Spleen (tissue), 7 donors: ENCODE results near the gene TMCC3.

Experiments
- CTCF ChIP-seq, 11 experiments: fragments of 200-600 bp in 7 of 11; fragments of 450-650 bp in 4 of 11; sonication (generic) in 4 of 11; IDR thresholded peaks in 8 of 11; conservative IDR thresholded peaks in 3 of 11; 1 replicate in 7 of 11; 2 replicates in 4 of 11; pipeline versions ENCODE4 v1.4.0 to v1.8.0; 2016 to 2021; ENCODE audit warnings: antibody characterized with exemption in 11 of 11, inconsistent platforms in 4 of 11, mild to moderate bottlenecking in 1 of 11
- POLR2A ChIP-seq, 3 donors: fragments of 450-650 bp; IDR thresholded peaks; one replicate each; pipeline ENCODE4 v1.5.1; 2017; ENCODE audit warnings: antibody characterized with exemption in 3 of 3, mild to moderate bottlenecking in 1 of 3
- POLR2AphosphoS5 ChIP-seq, 3 donors: sonication (generic); formaldehyde crosslinking; IDR thresholded peaks; one replicate each; pipeline ENCODE4 v1.5.1; 2017; ENCODE audit warnings: antibody characterized with exemption in 3 of 3
- donor health status: DM: no; HTN: no; CAD: no; lungs with moderate emphysema.
- donor health status: DM: no; HTN: no; CAD: no.
- donor health status: DM: no; HTN: no; CAD: no.

DNA sequence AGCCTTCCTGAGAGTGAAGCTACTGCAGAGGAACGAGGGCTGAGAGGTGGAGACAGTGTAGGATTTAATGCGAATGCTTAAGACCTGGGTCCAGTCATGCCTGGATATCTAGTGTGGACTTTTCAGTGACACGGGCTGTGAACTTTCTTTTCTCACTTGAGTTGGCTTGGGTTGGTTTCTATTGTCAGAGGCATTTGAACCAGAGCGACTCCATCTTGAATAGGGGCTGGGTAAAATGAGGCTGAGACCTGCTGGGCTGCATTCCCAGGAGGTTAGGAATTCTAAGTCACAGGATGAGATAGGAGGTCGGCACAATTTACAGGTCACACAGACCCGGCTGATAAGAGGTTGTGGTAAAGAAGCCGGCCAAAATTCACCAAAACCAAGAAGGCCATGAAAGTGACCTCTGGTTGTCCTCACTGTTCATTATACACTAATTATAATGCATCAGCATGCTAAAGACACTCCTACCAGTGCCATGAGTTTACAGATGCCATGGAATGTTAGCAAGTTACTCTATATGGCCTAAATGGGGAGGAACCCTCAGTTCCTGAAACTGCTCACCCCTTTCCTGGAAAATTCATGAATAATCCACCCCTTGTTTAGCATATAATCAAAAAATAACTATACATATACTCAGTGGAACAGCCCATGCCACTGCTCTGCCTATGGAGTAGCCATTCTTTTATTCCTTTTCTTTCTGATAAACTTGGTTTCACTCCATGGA is 34.2 kb upstream of the TMCC3 start:
- TF ChIP-seq CTCF (IDR thresholded peaks at IDR 0.05 in 8 of 11, conservative IDR thresholded peaks at IDR 0.05 in 3 of 11), result no peak
- no peak for TF ChIP-seq POLR2A (IDR thresholded peaks at IDR 0.05)
- TF ChIP-seq POLR2AphosphoS5 (IDR thresholded peaks at IDR 0.05), result no peak
